Measurements from ENCODE around the gene SERPINA1. TPM values are rescaled to one million over a fixed set of nuclear protein-coding genes. Genes with fewer than 3 reads are reported as not detected.

SERPINA1 gene
- total and polyA plus RNA-seq, 2 of the 13 experiments (the other 11 are each of a cell fraction or from before 2014, with no cell fraction given) = 3,266 to 11,015 TPM

DNA sequence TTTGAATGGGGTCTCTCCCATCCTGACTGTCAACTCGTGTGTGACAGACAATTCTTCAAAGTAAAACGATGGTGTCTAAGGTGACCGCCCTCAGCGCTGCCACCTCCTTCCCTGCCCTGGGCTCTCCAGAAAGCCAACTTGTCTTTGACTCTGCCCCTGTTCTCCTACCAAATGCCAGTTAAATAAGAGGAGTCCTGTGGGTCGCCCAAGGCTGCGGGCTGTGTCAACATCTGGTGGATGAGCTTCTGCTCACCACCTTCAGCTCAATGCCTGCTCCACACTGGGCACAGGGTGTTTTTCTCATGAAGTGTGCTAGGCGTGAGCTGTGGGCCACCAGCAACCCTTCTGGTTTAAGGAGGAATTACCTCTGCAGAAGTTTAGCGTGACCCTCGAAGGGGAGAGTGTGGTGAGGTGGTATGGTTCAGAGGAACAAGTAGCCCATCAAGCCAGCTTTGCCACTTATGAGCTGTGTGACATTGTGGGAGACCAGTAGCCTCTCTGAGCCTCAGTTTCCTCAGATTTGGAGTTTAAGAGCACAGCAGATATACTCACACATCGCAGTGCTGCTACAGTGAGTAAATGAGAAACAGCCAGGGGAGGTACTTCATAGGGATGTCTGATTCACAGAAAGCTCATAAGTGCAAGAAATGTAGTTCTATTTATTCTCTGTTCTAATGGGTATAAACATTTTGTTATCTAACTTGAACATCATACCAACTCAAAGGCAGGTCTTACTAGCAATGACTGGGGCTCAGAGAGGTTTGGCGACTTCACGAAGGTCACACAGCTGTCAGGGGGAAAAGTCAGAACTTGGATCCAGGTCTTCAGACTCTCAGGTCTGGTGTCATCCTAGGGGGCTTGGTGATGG, 12.1 kb downstream of the SERPINA1 start (continued):
- TF ChIP-seq ZNF251 (CRISPR knock-in tag; IDR thresholded peaks at IDR 0.05) = peak; percentile 78; the same call in 1 of the 2 replicates
- TF ChIP-seq CBX2 (IDR thresholded peaks at IDR 0.05; ENCODE audit: low read depth, low read length) = no peak
- TF ChIP-seq CBX2 (CRISPR knock-in tag; IDR thresholded peaks at IDR 0.05; ENCODE audit: low read depth) = no peak
- TF ChIP-seq ZNF17 (CRISPR knock-in tag; IDR thresholded peaks at IDR 0.05) = no peak
- TF ChIP-seq ZSCAN20 (CRISPR knock-in tag; IDR thresholded peaks at IDR 0.05; ENCODE audit: borderline replicate concordance) = no peak
- peak; percentile 27; the same call in 1 of the 2 replicates for TF ChIP-seq ATF1 (CRISPR knock-in tag; IDR thresholded peaks at IDR 0.05)
- no peak for TF ChIP-seq ZNF501 (CRISPR knock-in tag; IDR thresholded peaks at IDR 0.05)
- TF ChIP-seq ZNF138 (CRISPR knock-in tag; IDR thresholded peaks at IDR 0.05; ENCODE audit: low read depth) = no peak
- no peak for TF ChIP-seq HDAC6 (IDR thresholded peaks at IDR 0.05; ENCODE audit: low read depth, low read length)
- no peak for TF ChIP-seq CC2D1A (CRISPR knock-in tag; IDR thresholded peaks at IDR 0.05)
- no peak for TF ChIP-seq TEAD2 (CRISPR knock-in tag; IDR thresholded peaks at IDR 0.05)
- no peak for TF ChIP-seq SYNCRIP (IDR thresholded peaks at IDR 0.05; ENCODE audit: insufficient read depth, low read depth, low read length)
- TF ChIP-seq ZNF33A (CRISPR knock-in tag; IDR thresholded peaks at IDR 0.05; ENCODE audit: borderline replicate concordance) = no peak
- TF ChIP-seq, protein P1, sequence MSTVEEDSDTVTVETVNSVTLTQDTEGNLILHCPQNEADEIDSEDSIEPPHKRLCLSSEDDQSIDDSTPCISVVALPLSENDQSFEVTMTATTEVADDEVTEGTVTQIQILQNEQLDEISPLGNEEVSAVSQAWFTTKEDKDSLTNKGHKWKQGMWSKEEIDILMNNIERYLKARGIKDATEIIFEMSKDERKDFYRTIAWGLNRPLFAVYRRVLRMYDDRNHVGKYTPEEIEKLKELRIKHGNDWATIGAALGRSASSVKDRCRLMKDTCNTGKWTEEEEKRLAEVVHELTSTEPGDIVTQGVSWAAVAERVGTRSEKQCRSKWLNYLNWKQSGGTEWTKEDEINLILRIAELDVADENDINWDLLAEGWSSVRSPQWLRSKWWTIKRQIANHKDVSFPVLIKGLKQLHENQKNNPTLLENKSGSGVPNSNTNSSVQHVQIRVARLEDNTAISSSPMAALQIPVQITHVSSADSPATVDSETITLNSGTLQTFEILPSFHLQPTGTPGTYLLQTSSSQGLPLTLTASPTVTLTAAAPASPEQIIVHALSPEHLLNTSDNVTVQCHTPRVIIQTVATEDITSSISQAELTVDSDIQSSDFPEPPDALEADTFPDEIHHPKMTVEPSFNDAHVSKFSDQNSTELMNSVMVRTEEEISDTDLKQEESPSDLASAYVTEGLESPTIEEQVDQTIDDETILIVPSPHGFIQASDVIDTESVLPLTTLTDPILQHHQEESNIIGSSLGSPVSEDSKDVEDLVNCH (CRISPR knock-in tag; IDR thresholded peaks at IDR 0.05) = no peak
- no peak; the same call in 1 of the 2 replicates for TF ChIP-seq ZFX (CRISPR knock-in tag; IDR thresholded peaks at IDR 0.05; ENCODE audit: low read depth)
- TF ChIP-seq, protein P2, sequence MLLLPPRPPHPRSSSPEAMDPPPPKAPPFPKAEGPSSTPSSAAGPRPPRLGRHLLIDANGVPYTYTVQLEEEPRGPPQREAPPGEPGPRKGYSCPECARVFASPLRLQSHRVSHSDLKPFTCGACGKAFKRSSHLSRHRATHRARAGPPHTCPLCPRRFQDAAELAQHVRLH (CRISPR knock-in tag; IDR thresholded peaks at IDR 0.05; ENCODE audit: borderline replicate concordance, low read depth) = peak; percentile 83; the same call in 1 of the 2 replicates
- TF ChIP-seq HNRNPUL1 (IDR thresholded peaks at IDR 0.05; ENCODE audit: low read depth, low read length) = no peak; the same call in 1 of the 2 replicates
- TF ChIP-seq KLF9 (CRISPR knock-in tag; IDR thresholded peaks at IDR 0.05; ENCODE audit: low read depth) = no peak; the same call in 1 of the 2 replicates
- no peak for TF ChIP-seq BHLHE40 (IDR thresholded peaks at IDR 0.05; ENCODE audit: low read length)
- peak; percentile 81; the same call in 1 of the 2 replicates for TF ChIP-seq ZNF260 (CRISPR knock-in tag; IDR thresholded peaks at IDR 0.05; ENCODE audit: borderline replicate concordance, low read depth)
- no peak for TF ChIP-seq TRIM24 (CRISPR knock-in tag; IDR thresholded peaks at IDR 0.05)
- TF ChIP-seq, protein P3, sequence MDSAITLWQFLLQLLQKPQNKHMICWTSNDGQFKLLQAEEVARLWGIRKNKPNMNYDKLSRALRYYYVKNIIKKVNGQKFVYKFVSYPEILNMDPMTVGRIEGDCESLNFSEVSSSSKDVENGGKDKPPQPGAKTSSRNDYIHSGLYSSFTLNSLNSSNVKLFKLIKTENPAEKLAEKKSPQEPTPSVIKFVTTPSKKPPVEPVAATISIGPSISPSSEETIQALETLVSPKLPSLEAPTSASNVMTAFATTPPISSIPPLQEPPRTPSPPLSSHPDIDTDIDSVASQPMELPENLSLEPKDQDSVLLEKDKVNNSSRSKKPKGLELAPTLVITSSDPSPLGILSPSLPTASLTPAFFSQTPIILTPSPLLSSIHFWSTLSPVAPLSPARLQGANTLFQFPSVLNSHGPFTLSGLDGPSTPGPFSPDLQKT (CRISPR knock-in tag; IDR thresholded peaks at IDR 0.05; ENCODE audit: borderline replicate concordance) = no peak
- TF ChIP-seq ZSCAN25 (CRISPR knock-in tag; IDR thresholded peaks at IDR 0.05) = no peak
- TF ChIP-seq KDM3A (CRISPR knock-in tag; IDR thresholded peaks at IDR 0.05; ENCODE audit: low read depth) = no peak
- TF ChIP-seq PHF8 (CRISPR knock-in tag; IDR thresholded peaks at IDR 0.05) = no peak
- 0 out of 2 replicates have a peak, but pooled peaks have one; percentile 26 for TF ChIP-seq ZNF317 (CRISPR knock-in tag; IDR thresholded peaks at IDR 0.05)
